Iris pigment epithelial cell (primary cell): Measurements from ENCODE around the gene TMSB4Y.

Experiments
- DNase-seq: peaks from one replicate; pipeline ENCODE4 v3.0.0-alpha.2; 2011; ENCODE audit warnings: low read depth

TMSB4Y gene

DNA sequence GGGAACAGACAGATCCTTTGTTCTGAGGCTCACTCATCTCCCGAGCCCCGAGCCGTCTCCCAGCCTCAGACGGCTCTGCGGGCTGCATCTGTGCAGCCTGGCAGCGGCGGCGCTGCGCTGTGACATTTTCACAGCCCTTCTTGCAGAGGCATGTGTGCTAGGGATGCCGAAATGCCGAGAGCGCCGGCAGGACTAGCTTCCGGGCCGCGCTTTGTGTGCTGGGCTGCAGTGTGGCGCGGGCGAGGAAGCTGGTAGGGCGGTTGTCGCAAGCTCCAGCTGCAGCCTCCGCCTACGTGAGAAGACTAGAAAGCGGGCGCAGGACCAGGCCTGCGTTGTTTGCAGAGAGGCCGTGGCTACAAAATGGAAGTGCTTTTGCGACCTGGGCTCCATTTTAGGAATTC lies at the start of gene TMSB4Y:
TSS of gene TMSB4Y (plus strand) at position 332 of the 401 bp plus-strand sequence.
- no peak for DNase-seq

DNA sequence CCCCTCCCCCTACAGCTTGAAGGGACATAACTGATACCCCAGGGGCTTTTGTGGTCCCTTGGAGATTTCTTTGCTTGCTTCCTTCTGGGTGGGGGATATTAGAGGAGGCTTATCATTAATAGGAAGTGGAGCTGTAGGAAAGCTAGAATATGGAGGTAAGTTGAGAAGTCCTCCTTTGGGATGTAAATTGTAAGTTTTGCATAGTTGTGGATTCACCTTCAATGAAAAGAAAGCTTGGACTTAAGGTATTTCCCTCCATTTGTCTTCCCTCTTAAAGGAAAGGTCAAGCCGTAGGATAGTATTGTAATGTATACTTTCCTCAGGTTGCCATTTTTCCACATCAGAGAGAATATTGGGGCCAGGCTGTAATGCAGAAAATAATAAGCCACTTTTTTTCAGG lies 39.5 kb upstream of the TMSB4Y start:
- no peak for DNase-seq

DNA sequence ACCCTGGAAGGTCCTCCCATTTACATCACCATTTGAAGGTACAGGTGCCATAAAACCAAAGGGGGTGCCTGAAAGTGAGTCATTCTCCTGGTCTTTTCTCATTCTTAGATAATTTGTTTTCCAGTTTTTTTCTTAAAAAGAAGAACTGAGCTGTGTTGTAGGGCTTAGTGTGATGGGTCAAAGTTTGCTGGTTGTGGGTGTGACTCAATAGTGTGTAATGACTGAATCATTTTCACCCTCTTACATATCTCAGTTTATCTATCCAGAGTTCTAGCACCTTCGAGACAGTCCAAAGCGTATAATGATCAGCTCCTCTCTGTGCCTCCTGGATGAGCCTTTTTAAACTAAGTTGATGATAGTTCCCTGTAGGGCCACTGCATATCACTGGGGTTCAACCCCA lies 32.6 kb upstream of the TMSB4Y start:
- no peak for DNase-seq

GRCh38 chrY:13702276-13702675 lies 1.4 kb upstream of the TMSB4Y start:
- DNase-seq = no peak

- no peak for DNase-seq
Measured at GRCh38 chrY:13704121-13704930, 627 bp downstream of the TMSB4Y start.

GRCh38 chrY:13705197-13705596 lies 1.5 kb downstream of the TMSB4Y start:
- DNase-seq = no peak

DNA sequence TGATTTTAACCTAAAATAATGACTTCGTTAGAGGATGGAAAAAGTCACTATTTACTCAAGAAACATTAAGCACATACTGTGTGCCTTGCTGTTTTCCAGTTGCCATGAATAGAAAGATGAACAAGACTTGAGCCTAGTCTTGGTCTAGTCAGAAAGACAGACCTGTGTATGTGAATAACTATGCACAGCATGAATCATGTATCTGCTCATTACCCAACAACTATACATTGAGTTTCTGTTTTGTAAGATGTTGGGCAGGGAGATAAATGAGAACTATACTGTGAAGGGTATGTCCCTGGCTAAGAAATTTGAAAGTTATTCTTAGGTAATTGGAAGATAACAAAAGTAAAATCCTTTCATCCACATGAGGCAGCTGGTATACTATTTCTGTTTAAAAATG lies 4.3 kb downstream of the TMSB4Y start:
- DNase-seq = no peak

- DNase-seq = no peak
Measured at GRCh38 chrY:13718996-13719395, 15.3 kb downstream of the TMSB4Y start.

- no peak for DNase-seq
Measured at GRCh38 chrY:13729517-13729916, 25.8 kb downstream of the TMSB4Y start.

GRCh38 chrY:13738618-13739017 lies 34.9 kb downstream of the TMSB4Y start:
- no peak for DNase-seq

DNA sequence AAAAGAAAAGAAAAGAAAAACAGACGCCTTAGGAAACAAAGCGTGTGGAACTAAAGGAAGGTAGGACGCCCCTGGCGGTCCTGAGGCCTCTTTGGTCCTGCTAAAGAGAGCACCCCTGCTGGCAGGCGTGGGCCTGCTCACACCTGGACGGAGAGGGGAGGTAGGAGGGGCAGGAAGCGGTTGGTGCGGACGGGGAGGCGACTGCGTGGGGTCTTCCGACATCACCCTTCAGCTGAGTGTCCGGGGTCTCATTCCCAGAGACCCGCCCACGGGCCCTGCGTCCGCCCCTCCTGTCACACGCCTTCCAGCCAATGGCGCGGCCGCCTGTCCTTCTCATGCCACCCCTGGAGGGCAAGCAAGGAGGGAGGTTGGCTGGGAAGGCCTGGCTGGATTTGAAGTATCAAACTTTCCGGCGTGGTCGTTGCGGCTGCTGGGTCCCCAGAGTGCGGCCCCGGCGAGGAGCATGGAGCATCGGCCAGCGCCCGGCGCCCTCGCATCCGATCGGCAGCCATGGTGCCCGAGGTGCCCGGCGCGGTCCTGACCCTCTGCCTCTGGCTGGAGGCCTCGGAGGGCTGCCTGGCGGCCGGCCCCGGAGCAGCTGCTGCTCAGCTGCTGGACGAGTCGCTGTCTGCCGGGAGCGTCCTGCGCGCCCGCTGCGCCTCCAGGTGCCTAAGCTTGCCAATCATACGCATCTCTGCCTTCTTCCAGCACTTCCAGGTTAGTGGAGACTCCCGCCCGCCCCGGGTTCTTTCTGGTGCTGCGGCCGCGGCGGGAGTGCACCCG lies 47.8 kb downstream of the TMSB4Y start:
- no peak for DNase-seq

GRCh38 chrY:13754661-13755060 lies 51.0 kb downstream of the TMSB4Y start:
- DNase-seq = no peak
